Hepatocyte (in vitro differentiated cells): ENCODE data around the gene MRPS33.

Experiments
- CTCF ChIP-seq: fragments of 200-600 bp; sonication (generic); IDR thresholded peaks from 2 replicates; pipeline ENCODE4 v1.5.1; 2016; ENCODE audit warnings: antibody characterized with exemption, mild to moderate bottlenecking; ENCODE audit not compliant: poor library complexity
- EZH2phosphoT487 ChIP-seq: fragments of 200-600 bp; sonication (generic); IDR thresholded peaks from one replicate; pipeline ENCODE4 v1.6.1; 2018; ENCODE audit warnings: antibody characterized with exemption, mild to moderate bottlenecking, low read depth, moderate library complexity; ENCODE audit not compliant: unreplicated experiment, severe bottlenecking

GRCh38 chr7:140998715-140999114 is 16.0 kb downstream of the MRPS33 start:
- no peak for TF ChIP-seq CTCF
- TF ChIP-seq EZH2phosphoT487: no peak
